ENCODE results near the gene CRYBB1.

CRYBB1 gene

GRCh38 chr22:26597480-26597879, 20.3 kb downstream of the CRYBB1 start:
- no peak overlapping the region for H3K27ac ChIP-seq (ENCODE audit: low read depth, low read length)
- no peaks in the 10 kb centered on the region for H3K9me3 ChIP-seq (ENCODE audit: insufficient read depth, low read depth, low read length)
- no peak overlapping the region for H4K91ac ChIP-seq (ENCODE audit: low read depth, low read length)
- no peak overlapping the region for H3K4me3 ChIP-seq (ENCODE audit: low read depth, low read length)
- no peak overlapping the region for H3K18ac ChIP-seq (ENCODE audit: low read length)
- no peak overlapping the region for H3K9ac ChIP-seq (ENCODE audit: low read length)
- H2AK5ac ChIP-seq (ENCODE audit: low read length): no peak overlapping the region
- no peak overlapping the region for H3K14ac ChIP-seq (ENCODE audit: low read length)
- no peak overlapping the region for H4K12ac ChIP-seq (ENCODE audit: low read depth, low read length)
- no peaks in the 10 kb centered on the region for H3K27me3 ChIP-seq (ENCODE audit: insufficient read depth, low read length)
- no peak overlapping the region for H2BK5ac ChIP-seq (ENCODE audit: low read depth, low read length, poor library complexity)
- no peak overlapping the region for H4K8ac ChIP-seq (ENCODE audit: low read depth, low read length)
- H3K36me3 ChIP-seq (ENCODE audit: control insufficient read depth in 1 of 2, insufficient read depth in 2 of 2, low read length in 2 of 2): no peaks in the 10 kb centered on the region
- no peaks in the 10 kb centered on the region for H3K79me1 ChIP-seq (ENCODE audit: low read length)
- H3K4me1 ChIP-seq (ENCODE audit: control insufficient read depth in 1 of 2, insufficient read depth in 2 of 2, low read length in 2 of 2): no peaks in the 10 kb centered on the region
- no peak overlapping the region for H2BK12ac ChIP-seq (ENCODE audit: low read length)
- WGBS (ENCODE audit: extremely low coverage, insufficient coverage, insufficient read length): no CpG with 5 or more reads among the region's 4 CpGs
- no peaks in the 10 kb centered on the region for H3K79me2 ChIP-seq (ENCODE audit: control insufficient read depth, insufficient read depth, low read length, poor library complexity)
- H3K4ac ChIP-seq (ENCODE audit: low read depth, low read length): no peak overlapping the region
- H3K4me2 ChIP-seq (ENCODE audit: low read length): no peak overlapping the region
- DNase-seq: no peak
- no peak overlapping the region for H2AFZ ChIP-seq (ENCODE audit: insufficient read depth, low read length, poor library complexity)
- no peak overlapping the region for H3K23ac ChIP-seq (ENCODE audit: low read length)
- H2BK120ac ChIP-seq (ENCODE audit: insufficient read depth, low read length, poor library complexity): no peak overlapping the region

DNA sequence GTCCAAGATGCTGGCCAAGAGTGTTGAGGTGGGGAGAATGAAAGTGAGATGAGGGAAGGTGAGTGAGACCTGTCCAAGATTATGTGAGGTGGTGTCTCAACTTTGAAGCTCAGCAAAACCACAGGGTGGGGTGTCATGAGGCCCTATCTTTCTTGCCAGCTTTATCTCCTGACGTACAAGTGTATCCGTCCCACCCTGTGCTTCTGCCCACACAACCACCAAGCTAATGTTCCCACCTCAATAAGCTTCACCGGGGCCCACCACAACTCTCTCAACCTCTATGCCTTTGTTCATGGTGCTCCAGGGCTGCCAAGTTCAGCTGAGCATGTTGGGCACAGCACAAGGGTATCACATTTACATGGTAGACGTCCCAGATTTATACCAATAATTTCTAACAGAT, 20.8 kb downstream of the CRYBB1 start:
- no peak overlapping the region for H3K14ac ChIP-seq (ENCODE audit: low read length)
- H2AK5ac ChIP-seq (ENCODE audit: low read length): no peak overlapping the region
- no peak overlapping the region for H4K8ac ChIP-seq (ENCODE audit: low read depth, low read length)
- no peak overlapping the region for H3K4me2 ChIP-seq (ENCODE audit: low read length)
- WGBS (ENCODE audit: extremely low coverage, insufficient coverage, insufficient read length): no CpG with 5 or more reads among the region's 4 CpGs
- no peak overlapping the region for H3K23ac ChIP-seq (ENCODE audit: low read length)
- H4K12ac ChIP-seq (ENCODE audit: low read depth, low read length): no peak overlapping the region
- H4K91ac ChIP-seq (ENCODE audit: low read depth, low read length): no peak overlapping the region
- no peak overlapping the region for H3K18ac ChIP-seq (ENCODE audit: low read length)
- no peak overlapping the region for H2BK5ac ChIP-seq (ENCODE audit: low read depth, low read length, poor library complexity)
- no peak overlapping the region for H2BK12ac ChIP-seq (ENCODE audit: low read length)
- H3K9ac ChIP-seq (ENCODE audit: low read length): no peak overlapping the region
- H3K4me1 ChIP-seq (ENCODE audit: control insufficient read depth in 1 of 2, insufficient read depth in 2 of 2, low read length in 2 of 2): no peaks in the 10 kb centered on the region
- no peak overlapping the region for H3K4me3 ChIP-seq (ENCODE audit: low read depth, low read length)
- no peaks in the 10 kb centered on the region for H3K79me1 ChIP-seq (ENCODE audit: low read length)
- H3K36me3 ChIP-seq (ENCODE audit: control insufficient read depth in 1 of 2, insufficient read depth in 2 of 2, low read length in 2 of 2): no peaks in the 10 kb centered on the region
- H3K27me3 ChIP-seq (ENCODE audit: insufficient read depth, low read length): no peaks in the 10 kb centered on the region
- H2BK120ac ChIP-seq (ENCODE audit: insufficient read depth, low read length, poor library complexity): no peak overlapping the region
- no peaks in the 10 kb centered on the region for H3K9me3 ChIP-seq (ENCODE audit: insufficient read depth, low read depth, low read length)
- H3K4ac ChIP-seq (ENCODE audit: low read depth, low read length): no peak overlapping the region
- no peak overlapping the region for H2AFZ ChIP-seq (ENCODE audit: insufficient read depth, low read length, poor library complexity)
- no peak overlapping the region for H3K27ac ChIP-seq (ENCODE audit: low read depth, low read length)
- DNase-seq: no peak
- H3K79me2 ChIP-seq (ENCODE audit: control insufficient read depth, insufficient read depth, low read length, poor library complexity): no peaks in the 10 kb centered on the region

- no peak overlapping the region for H3K9ac ChIP-seq (ENCODE audit: low read length)
- H4K8ac ChIP-seq (ENCODE audit: low read depth, low read length): no peak overlapping the region
- no peaks in the 10 kb centered on the region for H3K36me3 ChIP-seq (ENCODE audit: control insufficient read depth in 1 of 2, insufficient read depth in 2 of 2, low read length in 2 of 2)
- H3K14ac ChIP-seq (ENCODE audit: low read length): no peak overlapping the region
- no peak overlapping the region for H3K23ac ChIP-seq (ENCODE audit: low read length)
- H2AK5ac ChIP-seq (ENCODE audit: low read length): no peak overlapping the region
- H3K79me1 ChIP-seq (ENCODE audit: low read length): peaks cover 7% of the 10 kb centered on the region
- no peak overlapping the region for H4K12ac ChIP-seq (ENCODE audit: low read depth, low read length)
- no peak overlapping the region for H4K91ac ChIP-seq (ENCODE audit: low read depth, low read length)
- peaks cover 9% of the 10 kb centered on the region for H3K79me2 ChIP-seq (ENCODE audit: control insufficient read depth, insufficient read depth, low read length, poor library complexity)
- H3K4me2 ChIP-seq (ENCODE audit: low read length): no peak overlapping the region
- no peak overlapping the region for H2BK5ac ChIP-seq (ENCODE audit: low read depth, low read length, poor library complexity)
- no peak overlapping the region for H3K18ac ChIP-seq (ENCODE audit: low read length)
- no peak overlapping the region for H2AFZ ChIP-seq (ENCODE audit: insufficient read depth, low read length, poor library complexity)
- DNase-seq: no peak
- no peak overlapping the region for H3K27ac ChIP-seq (ENCODE audit: low read depth, low read length)
- no peaks in the 10 kb centered on the region for H3K9me3 ChIP-seq (ENCODE audit: insufficient read depth, low read depth, low read length)
- no peak overlapping the region for H2BK12ac ChIP-seq (ENCODE audit: low read length)
- no peak overlapping the region for H2BK120ac ChIP-seq (ENCODE audit: insufficient read depth, low read length, poor library complexity)
- no CpG with 5 or more reads among the region's 1 CpG for WGBS (ENCODE audit: extremely low coverage, insufficient coverage, insufficient read length)
- H3K4me1 ChIP-seq (ENCODE audit: control insufficient read depth in 1 of 2, insufficient read depth in 2 of 2, low read length in 2 of 2): peaks cover 0 to 4% of the 10 kb centered on the region in 2 experiments
- no peak overlapping the region for H3K4ac ChIP-seq (ENCODE audit: low read depth, low read length)
- no peak overlapping the region for H3K4me3 ChIP-seq (ENCODE audit: low read depth, low read length)
- H3K27me3 ChIP-seq (ENCODE audit: insufficient read depth, low read length): no peaks in the 10 kb centered on the region
These were observed 24.1 kb downstream of the CRYBB1 start for GRCh38 chr22:26593763-26594162.

DNA sequence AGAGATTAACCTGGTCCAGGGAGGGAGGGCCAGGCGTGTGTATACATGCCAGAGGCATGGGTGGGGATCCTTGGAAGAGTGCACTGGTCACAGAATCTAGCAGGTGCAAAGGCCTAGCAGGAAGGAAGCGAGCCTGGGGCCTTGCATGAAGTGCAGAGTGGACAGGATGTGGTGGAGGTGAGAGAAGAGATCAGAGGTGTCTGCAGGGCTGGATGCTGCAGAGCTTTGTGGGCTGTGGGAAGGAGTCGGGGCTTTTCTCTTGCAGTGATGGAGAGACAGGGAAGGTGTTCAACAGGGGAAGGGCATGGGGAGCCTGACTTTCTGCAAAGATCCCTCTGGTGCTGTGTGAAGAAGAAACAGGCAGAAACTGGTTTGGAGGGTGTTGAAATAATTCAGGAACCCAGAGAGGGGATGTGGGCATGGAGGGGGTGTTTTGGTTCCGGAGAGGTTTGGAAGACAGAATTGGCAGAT, 25.4 kb downstream of the CRYBB1 start:
- H3K4me1 ChIP-seq (ENCODE audit: control insufficient read depth in 1 of 2, insufficient read depth in 2 of 2, low read length in 2 of 2): peaks cover 0 to 6% of the 10 kb centered on the region in 2 experiments
- no peak overlapping the region for H2AK5ac ChIP-seq (ENCODE audit: low read length)
- H4K91ac ChIP-seq (ENCODE audit: low read depth, low read length): no peak overlapping the region
- no peak overlapping the region for H2BK5ac ChIP-seq (ENCODE audit: low read depth, low read length, poor library complexity)
- no peak overlapping the region for H2BK12ac ChIP-seq (ENCODE audit: low read length)
- peaks cover 7% of the 10 kb centered on the region for H3K79me1 ChIP-seq (ENCODE audit: low read length)
- H3K79me2 ChIP-seq (ENCODE audit: control insufficient read depth, insufficient read depth, low read length, poor library complexity): peaks cover 9% of the 10 kb centered on the region
- no peak overlapping the region for H3K4me3 ChIP-seq (ENCODE audit: low read depth, low read length)
- H3K27ac ChIP-seq (ENCODE audit: low read depth, low read length): no peak overlapping the region
- no peak overlapping the region for H3K14ac ChIP-seq (ENCODE audit: low read length)
- H3K4me2 ChIP-seq (ENCODE audit: low read length): no peak overlapping the region
- no peak overlapping the region for H2BK120ac ChIP-seq (ENCODE audit: insufficient read depth, low read length, poor library complexity)
- no peak for DNase-seq
- no CpG with 5 or more reads among the region's 4 CpGs for WGBS (ENCODE audit: extremely low coverage, insufficient coverage, insufficient read length)
- H3K9ac ChIP-seq (ENCODE audit: low read length): no peak overlapping the region
- no peak overlapping the region for H4K12ac ChIP-seq (ENCODE audit: low read depth, low read length)
- no peak overlapping the region for H4K8ac ChIP-seq (ENCODE audit: low read depth, low read length)
- no peak overlapping the region for H3K23ac ChIP-seq (ENCODE audit: low read length)
- H3K18ac ChIP-seq (ENCODE audit: low read length): no peak overlapping the region
- H2AFZ ChIP-seq (ENCODE audit: insufficient read depth, low read length, poor library complexity): no peak overlapping the region
- H3K9me3 ChIP-seq (ENCODE audit: insufficient read depth, low read depth, low read length): no peaks in the 10 kb centered on the region
- H3K4ac ChIP-seq (ENCODE audit: low read depth, low read length): no peak overlapping the region
- no peaks in the 10 kb centered on the region for H3K27me3 ChIP-seq (ENCODE audit: insufficient read depth, low read length)
- H3K36me3 ChIP-seq (ENCODE audit: control insufficient read depth in 1 of 2, insufficient read depth in 2 of 2, low read length in 2 of 2): no peaks in the 10 kb centered on the region
